Colonic mucosa (tissue), 4 donors: ENCODE measurements around the gene SMIM10. TPM values are rescaled to one million over a fixed set of nuclear protein-coding genes. Genes with fewer than 3 reads are reported as not detected.

Source experiments
- DNase-seq: peaks from one replicate; pipeline ENCODE4 v3.0.0-alpha.2; 2020
- H3K27ac ChIP-seq: fragments of 200-600 bp; one replicate; pipeline ENCODE4 v1.8.0; 2021
- H3K27me3 ChIP-seq: fragments of 200-600 bp; one replicate; pipeline ENCODE4 v1.8.0; 2021
- H3K36me3 ChIP-seq: fragments of 200-600 bp; one replicate; pipeline ENCODE4 v1.8.0; 2021
- H3K4me1 ChIP-seq: fragments of 200-600 bp; one replicate; pipeline ENCODE4 v1.8.0; 2021; ENCODE audit warnings: mild to moderate bottlenecking
- H3K4me3 ChIP-seq: fragments of 200-600 bp; one replicate; pipeline ENCODE4 v1.8.0; 2021
- H3K9ac ChIP-seq, 2 donors: one replicate each; pipeline ENCODE4 v1.7.0; 2013; ENCODE audit warnings: control low read depth in 2 of 2, low read depth in 2 of 2, low read length in 2 of 2
- H3K9me3 ChIP-seq: fragments of 200-600 bp; one replicate; pipeline ENCODE4 v1.8.0; 2021
- intact Hi-C: fragments of 100-400 bp; cut with DNase I; formaldehyde crosslinking; loops from one replicate; pipeline ENCODE4 v1.14.1; 2022
- total RNA-seq, 2 donors: library from RNA; stranded (reverse); fragmentation: NEBNext Ultra II Directional in 1 of 2; extraction: Animal tissue kit (Norgen Biotek cat#: 25700) in 1 of 2; gene quantifications; one replicate each; pipeline ENCODE4 v1.2.1, GENCODE V29; 2021
- TF ChIP-seq, protein P1 (sequence below): fragments of 200-600 bp; IDR thresholded peaks from one replicate; pipeline ENCODE4 v1.8.0; 2022; ENCODE audit warnings: antibody characterized with exemption, mild to moderate bottlenecking
- donor health status: healthy.
- donor health status: DM: no; HTN: no; CAD: no.
- donor health status: DM: no; HTN: no; CAD: no.

Gene SMIM10
- total RNA-seq, 2 donors from 2014 or later, result 1.4 to 1.5 TPM

DNA sequence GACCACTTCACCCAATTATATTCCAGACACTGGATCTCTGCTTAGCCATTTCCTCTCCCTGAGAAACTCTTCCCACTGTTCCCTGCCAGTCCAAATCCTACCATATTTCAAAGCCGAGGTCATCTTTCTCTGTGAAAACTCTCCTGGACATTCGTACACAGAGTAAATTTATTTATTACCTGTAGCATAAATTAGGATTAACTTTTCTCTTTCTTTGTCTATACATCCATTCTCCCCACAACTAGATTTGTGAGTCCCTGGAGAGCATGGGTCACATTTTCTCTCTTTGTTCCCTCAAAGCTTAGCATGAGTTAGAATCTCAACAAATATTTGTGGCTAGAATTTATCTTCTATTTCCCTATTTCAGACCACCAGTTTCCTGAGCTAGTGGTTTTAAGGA, 27.8 kb upstream of the SMIM10 start:
- TF ChIP-seq, protein P1, sequence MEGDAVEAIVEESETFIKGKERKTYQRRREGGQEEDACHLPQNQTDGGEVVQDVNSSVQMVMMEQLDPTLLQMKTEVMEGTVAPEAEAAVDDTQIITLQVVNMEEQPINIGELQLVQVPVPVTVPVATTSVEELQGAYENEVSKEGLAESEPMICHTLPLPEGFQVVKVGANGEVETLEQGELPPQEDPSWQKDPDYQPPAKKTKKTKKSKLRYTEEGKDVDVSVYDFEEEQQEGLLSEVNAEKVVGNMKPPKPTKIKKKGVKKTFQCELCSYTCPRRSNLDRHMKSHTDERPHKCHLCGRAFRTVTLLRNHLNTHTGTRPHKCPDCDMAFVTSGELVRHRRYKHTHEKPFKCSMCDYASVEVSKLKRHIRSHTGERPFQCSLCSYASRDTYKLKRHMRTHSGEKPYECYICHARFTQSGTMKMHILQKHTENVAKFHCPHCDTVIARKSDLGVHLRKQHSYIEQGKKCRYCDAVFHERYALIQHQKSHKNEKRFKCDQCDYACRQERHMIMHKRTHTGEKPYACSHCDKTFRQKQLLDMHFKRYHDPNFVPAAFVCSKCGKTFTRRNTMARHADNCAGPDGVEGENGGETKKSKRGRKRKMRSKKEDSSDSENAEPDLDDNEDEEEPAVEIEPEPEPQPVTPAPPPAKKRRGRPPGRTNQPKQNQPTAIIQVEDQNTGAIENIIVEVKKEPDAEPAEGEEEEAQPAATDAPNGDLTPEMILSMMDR, result no peak
- H3K4me3 ChIP-seq, result no peak overlapping the region
- intact Hi-C loops, result no loop called here

DNA sequence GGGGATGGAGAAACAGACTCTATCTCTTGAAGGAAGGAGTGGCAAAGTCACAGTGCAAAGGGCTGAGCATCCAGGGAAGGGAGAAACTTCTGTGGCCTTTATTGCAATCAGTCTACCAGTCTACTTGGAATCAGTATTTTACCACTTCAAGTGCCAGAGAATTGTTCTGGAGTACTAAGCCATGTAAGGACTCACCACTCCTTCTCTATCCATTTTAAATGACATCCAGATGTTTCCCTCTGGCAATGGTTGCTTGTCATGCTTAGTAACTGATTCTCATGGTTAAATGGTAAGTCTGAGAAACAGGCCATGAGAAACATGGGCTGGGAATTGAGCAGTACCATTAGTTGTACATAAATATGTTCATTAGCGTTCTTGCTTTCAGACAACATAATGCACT, 21.1 kb upstream of the SMIM10 start:
- H3K4me1 ChIP-seq, result no peaks in the 10 kb centered on the region
- intact Hi-C loops, result loop anchor here (5.0 kb wide), 1 partner anchor 118 kb away; no protein-coding TSS in a partner anchor
- H3K9me3 ChIP-seq, result no peaks in the 10 kb centered on the region
- TF ChIP-seq, protein P1, result no peak
- H3K9ac ChIP-seq, result no peak overlapping the region
- no peak overlapping the region for H3K27ac ChIP-seq
- no peaks in the 10 kb centered on the region for H3K36me3 ChIP-seq
- DNase-seq, result no peak
- H3K27me3 ChIP-seq, result no peaks in the 10 kb centered on the region
- H3K4me3 ChIP-seq, result no peak overlapping the region

More for the DNA sequence above, 27.8 kb upstream of the SMIM10 start:
- H3K4me1 ChIP-seq, result no peaks in the 10 kb centered on the region
- H3K9me3 ChIP-seq, result no peaks in the 10 kb centered on the region
- H3K9ac ChIP-seq, result no peak overlapping the region
- no peaks in the 10 kb centered on the region for H3K27me3 ChIP-seq
- H3K27ac ChIP-seq, result no peak overlapping the region
- no peaks in the 10 kb centered on the region for H3K36me3 ChIP-seq
- DNase-seq, result no peak

DNA sequence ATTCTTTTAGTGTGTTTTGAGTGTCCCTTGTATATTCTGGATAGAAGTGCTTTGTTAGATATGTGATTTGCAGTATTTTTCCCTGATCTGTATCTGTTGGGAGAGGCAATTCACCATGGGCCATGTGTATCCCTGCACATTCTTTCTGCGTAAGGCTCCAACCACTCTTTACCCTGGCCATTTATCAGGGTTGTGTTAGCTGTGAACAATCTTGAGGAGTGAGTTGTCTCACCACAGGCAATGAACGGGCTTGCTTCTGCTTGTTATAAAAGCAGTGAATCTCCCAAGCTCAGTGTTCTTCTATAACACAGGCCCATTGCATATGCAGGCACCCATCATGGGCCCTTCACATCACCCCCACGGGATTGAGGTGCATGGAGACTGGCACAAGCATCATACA, 18.9 kb upstream of the SMIM10 start:
- TF ChIP-seq, protein P1, result no peak
- no peaks in the 10 kb centered on the region for H3K27me3 ChIP-seq
- no peaks in the 10 kb centered on the region for H3K4me1 ChIP-seq
- no peak overlapping the region for H3K9ac ChIP-seq
- no peaks in the 10 kb centered on the region for H3K9me3 ChIP-seq
- intact Hi-C loops, result no loop called here
- no peaks in the 10 kb centered on the region for H3K36me3 ChIP-seq
- no peak for DNase-seq
- no peak overlapping the region for H3K4me3 ChIP-seq
- no peak overlapping the region for H3K27ac ChIP-seq

DNA sequence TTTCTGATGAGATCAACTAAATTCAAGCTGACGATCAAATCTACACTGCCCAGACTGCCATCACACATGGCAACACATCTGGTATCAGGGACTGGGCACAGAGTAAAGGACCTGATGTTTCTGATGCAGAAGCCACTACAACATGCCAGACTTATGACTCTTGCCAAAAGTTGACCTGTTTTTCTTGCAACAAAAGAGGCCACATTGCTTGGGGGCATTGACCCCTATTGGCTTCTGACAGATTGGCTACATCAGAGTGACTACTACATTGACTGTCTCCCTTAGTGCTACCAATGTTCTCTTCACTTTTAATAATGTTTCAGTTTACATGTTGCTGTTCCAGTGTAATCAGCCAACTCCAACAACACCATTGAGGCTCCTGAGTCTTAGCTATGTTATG, 15.3 kb upstream of the SMIM10 start:
- intact Hi-C loops, result no loop called here
- DNase-seq, result no peak
- H3K9ac ChIP-seq, result no peak overlapping the region
- no peak overlapping the region for H3K4me3 ChIP-seq
- no peaks in the 10 kb centered on the region for H3K27me3 ChIP-seq
- no peaks in the 10 kb centered on the region for H3K36me3 ChIP-seq
- TF ChIP-seq, protein P1, result no peak
- H3K4me1 ChIP-seq, result no peaks in the 10 kb centered on the region
- H3K9me3 ChIP-seq, result no peaks in the 10 kb centered on the region
- H3K27ac ChIP-seq, result no peak overlapping the region

DNA sequence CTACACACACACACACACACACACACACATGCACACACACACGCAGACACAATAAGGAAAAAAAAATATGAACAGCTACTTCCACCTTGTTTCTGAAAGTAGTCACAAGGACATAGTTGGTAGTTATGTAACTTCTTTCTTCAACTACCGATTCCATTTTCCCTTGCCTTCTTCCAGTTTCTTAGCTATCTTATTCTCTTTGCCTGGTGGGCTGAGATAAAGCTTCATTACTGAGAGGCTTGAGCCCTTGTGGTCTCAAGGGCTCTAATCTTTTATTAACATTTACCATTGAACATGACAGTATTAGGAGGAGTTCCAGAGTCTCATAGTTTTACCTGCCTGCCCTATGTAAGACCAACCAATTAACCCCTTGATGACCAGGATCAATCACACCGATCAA, 8.9 kb upstream of the SMIM10 start:
- Histone ChIP-seq H3K4me1 (no peaks in the 10 kb centered on the region), H3K36me3 (no peaks in the 10 kb centered on the region), H3K4me3 (no peak overlapping the region), H3K9me3 (no peaks in the 10 kb centered on the region), H3K27ac (no peak overlapping the region), H3K9ac (no peak overlapping the region), H3K27me3 (no peaks in the 10 kb centered on the region)
- no peak for DNase-seq
- TF ChIP-seq, protein P1, result no peak
- intact Hi-C loops, result no loop called here

DNA sequence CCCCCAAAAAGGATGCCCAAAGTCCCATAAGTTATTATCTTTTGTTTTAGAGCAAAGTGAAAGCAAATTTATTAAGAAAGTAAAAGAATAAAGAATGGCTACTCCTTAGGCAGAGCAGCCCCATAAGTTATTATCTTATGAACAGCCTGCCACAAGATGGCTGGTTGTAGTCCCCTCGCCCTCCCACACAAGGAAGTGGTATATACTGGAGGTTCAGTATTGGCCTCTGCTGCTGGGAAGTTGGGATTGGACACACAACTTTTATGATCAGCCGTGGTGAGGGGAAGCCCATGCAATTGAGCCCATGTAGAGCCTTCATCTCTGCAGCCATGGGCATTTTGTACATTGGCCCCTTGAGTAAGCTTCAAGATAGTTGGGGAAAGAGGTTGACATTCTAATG, 8.0 kb upstream of the SMIM10 start:
- H3K27ac ChIP-seq, result no peak overlapping the region
- H3K4me3 ChIP-seq, result no peak overlapping the region
- no peaks in the 10 kb centered on the region for H3K27me3 ChIP-seq
- no peak overlapping the region for H3K9ac ChIP-seq
- no peaks in the 10 kb centered on the region for H3K4me1 ChIP-seq
- H3K36me3 ChIP-seq, result no peaks in the 10 kb centered on the region
- no peak for DNase-seq
- TF ChIP-seq, protein P1, result no peak
- no peaks in the 10 kb centered on the region for H3K9me3 ChIP-seq
- intact Hi-C loops, result no loop called here
